GM21447 (cell line): ENCODE results near the gene RNF8.
A peak's percentile ranks its signal among the peaks of the same experiment; 100 is the strongest.

ENCODE experiments used
- ATAC-seq: cut with Tn5 transposase; IDR thresholded peaks from one replicate; pipeline ENCODE4 v1.9.1; 2021; ENCODE audit not compliant: unreplicated experiment

The RNF8 gene

DNA sequence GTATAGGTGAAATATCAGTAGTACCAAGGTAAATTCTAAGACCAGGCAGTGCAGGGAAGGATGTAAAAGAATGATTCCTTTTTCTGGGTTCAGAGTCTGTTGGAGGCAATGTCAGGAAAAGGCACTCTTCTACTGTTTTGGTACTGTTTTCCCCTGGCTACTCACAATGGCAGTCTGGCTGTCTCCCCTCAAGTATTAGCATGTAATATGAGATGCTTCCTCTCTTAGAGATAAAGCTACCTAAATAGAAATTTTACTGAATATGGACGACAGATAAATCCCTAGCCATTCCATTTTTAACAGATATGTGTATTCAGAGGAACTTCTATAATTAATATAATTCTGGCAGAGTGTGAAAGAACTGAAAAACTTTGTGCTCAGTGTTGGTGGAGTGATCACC is 3.5 kb downstream of the RNF8 start:
- no peak for ATAC-seq

DNA sequence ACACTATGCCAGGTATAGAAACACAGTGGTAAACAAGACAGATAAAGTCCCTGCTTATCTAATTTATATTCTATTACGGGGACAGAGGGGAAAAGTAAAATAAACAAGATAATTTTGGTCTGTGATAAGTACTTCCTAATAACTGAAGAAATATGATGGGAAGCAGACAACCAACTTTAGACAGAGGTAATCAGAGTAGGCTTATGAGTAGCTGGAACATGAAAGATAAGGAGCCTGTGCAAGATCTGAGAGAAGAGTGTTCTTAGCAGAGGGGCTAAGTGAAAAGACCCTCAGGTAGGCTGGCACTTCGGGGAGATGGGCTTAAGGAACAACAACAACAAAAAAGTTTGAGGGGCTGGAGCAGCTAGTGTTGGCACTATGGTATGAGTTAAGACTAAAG is 4.1 kb downstream of the RNF8 start:
- ATAC-seq: no peak

DNA sequence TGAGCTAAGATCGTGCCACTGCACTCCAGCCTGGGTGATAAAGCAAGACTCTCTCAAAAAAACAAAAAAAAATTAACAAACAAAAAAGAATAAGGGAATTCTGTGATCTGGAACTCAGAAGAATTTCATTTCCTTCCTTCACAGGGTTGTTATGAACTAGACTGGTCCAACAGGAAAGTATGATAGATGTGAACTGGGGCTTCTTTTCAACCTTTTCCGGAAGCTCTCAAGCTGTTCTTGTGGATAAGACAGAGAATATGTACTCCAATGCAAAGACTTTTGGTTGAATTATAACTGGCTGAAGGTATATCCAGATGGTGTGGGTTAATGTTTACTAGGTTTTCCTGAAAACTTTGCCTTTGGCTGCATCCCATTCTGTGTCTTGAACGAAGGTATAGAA is 5.3 kb downstream of the RNF8 start:
- no peak for ATAC-seq

DNA sequence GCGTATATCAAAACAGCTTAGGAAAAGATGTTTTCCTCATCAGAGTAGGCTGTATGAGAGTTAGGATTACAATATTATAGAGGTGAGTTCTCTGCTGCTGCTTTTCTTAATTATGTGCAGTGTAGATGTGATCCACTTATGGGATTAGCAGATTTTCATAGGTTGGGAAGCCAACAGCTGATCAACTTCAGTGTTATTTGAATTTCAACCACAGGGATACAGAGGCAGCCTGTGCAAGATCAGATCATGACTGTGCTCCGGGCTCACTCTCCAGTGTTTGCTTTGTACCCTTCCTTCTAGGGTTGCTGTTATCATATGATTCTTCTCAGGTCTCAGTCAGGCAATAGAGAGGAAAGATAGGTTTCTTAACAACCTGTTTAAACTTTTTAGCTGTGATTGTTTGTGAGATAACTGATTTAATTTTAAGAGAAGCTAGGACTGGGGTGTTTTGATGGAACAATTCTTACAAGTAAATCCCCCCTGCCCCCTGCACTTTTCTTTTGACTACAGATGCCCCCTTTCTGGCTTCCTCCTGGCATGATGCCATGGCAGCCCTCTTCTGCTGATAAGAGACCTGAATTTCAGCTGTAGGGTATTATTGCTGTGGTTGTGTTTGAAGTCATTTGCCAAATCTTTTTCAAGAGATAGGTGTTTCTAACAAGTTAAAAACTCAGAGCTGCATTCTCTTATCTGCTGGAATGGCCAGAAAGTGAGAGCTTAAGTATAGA is 8.5 kb downstream of the RNF8 start:
- ATAC-seq: no peak

DNA sequence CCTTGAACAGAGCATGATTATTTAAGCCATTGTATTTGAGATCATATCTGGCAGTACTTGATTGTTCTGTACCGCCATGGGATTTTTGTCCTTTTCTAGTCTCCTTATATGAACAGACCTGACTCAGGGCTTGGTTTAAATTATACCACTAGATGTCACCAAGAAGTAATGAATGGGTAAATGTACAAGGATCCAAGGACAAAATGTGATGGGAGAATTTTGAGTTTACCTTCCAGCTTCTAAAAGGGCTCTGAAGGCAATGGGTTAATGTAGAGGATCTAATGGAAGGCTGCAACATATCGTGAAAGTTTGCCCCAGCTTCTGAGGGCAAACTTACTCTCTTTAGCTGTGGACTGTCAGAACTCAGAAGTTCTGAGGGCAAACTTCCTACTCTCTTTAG is 12.0 kb downstream of the RNF8 start:
- no peak for ATAC-seq

DNA sequence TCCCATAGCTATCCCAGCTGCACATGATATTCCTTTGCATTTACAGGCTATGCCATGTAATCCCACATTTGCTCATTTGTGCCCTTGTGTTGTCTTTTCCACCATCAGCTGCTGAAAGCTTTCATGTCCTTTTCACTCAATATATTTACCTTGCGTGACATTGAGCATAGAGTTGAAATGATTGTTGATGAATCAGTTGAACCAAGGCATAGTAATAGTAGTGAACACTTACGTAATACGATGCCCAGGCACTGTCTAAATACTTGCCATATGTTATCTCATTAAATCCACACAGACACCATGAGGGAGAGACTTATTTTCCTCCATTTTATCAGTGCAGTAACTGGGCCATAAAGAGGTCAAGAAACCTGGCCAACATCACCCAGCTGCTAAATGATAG is 13.1 kb downstream of the RNF8 start:
- ATAC-seq: no peak

DNA sequence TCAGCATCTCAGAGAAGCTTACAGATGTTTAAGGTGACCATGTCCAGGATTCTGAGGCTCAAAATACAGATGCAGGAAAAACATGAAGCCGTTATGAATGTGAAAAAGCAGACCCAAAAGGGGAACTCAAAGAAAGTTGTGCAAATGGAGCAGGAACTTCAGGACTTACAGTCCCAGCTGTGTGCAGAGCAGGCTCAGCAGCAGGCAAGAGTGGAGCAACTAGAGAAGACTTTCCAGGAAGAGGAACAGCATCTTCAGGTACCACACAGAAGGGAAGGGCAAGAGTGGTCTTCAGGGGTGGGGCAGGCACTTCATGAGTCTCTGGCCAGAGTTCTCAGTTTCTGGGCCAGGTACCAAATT is 15.2 kb downstream of the RNF8 start:
- no peak for ATAC-seq

DNA sequence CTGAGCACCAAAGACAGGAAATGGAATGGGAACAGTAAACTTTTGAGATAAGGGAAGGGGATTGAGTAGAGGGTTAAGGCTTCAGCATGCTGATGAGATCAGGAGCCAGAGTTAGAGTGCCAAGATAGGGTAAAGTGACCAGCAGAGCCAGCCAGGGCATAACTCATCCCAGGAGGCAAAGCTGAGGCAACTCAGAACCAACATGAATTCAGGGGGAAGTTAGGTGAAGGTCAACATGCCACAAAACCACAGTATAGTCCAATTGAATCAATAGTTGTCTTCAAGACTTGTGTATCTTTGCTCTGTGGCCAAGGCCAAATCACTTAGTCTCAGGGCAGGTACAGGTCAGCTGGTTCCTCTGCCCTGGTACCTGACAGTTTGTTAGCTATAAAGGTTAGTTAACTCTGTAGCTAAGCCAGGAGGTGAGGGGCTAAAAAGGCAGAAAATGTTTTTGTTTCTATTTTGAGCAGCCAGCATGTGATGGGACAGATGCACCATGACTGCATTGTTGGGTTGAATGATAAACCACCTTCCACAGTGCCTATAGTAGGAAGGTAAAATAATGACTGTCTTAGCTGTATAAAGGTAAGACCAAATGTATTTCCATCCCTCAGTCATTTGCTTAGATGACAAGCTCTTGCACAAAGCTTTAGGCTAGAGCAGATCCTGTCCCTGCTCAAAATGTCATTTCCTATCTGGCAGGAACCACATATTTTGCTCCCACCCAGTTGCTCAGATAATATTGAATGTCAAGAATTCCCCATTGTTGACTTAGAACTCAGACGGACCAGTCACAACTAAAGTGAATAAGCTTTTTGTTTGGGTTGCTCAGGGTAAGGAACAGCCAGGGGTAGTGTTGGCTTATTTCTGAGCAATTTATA is 15.8 kb downstream of the RNF8 start:
- ATAC-seq: no peak

DNA sequence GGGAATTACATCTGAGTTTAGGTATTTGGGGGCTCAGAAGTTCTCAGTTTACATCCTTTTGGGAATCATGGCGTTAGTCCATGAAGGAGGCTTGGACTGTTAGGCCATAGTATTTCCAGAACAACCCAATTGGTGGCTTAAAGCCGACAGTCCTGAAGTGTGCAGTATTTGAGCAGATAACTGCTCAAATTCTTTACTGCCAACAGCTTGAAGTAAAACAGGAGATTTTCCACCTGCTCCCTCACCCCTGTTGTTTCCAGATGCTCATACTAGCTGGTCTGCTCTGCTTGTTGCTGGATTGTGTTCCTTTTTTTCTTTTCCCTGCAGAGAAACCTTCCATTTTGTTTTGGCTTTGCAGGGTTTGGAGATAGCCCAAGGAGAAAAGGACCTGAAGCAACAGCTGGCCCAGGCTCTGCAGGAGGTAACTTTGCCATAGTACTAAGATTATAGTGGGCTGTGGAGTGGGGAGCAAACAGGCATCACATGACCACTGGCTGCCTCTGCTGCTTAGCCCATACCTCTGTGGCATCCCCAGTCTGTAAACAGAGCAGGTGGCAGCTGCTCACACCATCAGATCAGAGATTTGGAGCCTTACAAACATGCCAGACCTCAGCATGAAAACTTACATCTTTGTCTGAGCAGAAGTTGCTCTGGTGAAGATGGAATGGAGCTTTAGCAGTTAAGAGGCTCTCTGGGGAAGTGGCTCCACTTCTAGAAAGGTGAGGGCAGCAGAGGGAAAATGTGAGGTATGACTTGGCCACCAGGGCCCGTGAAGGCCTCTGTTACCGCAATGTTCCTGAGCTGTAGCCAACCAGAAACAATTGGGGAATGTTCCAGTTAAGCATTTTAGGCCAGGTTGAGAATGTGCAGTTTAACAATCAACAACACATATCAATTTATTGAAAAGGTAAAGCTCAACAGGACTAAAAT is 17.6 kb downstream of the RNF8 start:
- ATAC-seq: no peak

DNA sequence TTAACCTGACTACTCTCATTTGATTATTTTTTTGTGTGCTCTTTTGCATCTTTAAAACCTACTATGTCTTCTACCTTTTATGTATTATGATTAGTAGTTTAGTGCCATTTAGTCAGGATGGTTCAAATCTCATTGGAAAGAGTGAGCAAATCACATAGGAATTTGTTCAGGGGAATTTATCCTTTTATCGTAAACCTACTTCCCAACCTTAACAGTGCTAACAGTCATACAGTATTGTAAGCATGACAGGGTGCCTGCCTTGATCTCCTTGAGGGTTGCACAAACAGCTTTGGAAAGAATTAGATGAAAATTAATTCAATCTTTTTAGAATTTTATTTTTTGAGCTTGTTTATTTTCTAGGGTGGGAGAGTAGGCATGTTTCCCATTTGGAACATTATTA is 18.3 kb downstream of the RNF8 start:
- no peak for ATAC-seq

DNA sequence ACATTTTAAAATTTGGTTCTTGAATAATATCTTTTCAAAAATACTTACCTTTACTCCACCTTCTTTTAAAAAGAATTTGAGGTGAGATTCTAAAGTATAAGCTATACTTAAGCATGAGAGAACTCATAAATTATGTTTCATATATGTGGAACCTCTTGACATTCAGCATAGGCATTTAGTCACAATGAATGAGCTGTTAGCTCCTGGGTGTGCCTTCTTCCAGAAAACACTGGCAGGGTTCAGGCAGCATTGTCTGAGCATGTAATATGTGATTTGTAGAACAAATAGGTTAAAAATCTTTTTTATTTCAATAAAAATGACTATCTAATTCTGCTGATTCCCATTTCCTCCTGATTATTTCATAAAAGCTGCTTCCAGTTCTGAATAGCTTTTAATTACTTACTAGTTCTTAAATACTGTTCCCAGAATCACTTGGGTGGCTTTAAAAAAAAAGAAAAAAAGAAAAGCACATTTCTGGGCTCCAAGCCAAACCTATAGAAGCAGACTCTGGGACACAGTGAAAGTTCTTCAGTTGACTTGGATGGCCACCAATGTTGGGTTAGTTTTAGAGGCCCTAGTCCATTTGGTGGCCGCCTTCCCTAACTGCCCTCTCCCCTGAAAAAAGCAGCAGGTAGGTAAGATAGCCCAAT is 20.2 kb downstream of the RNF8 start:
- no peak for ATAC-seq

DNA sequence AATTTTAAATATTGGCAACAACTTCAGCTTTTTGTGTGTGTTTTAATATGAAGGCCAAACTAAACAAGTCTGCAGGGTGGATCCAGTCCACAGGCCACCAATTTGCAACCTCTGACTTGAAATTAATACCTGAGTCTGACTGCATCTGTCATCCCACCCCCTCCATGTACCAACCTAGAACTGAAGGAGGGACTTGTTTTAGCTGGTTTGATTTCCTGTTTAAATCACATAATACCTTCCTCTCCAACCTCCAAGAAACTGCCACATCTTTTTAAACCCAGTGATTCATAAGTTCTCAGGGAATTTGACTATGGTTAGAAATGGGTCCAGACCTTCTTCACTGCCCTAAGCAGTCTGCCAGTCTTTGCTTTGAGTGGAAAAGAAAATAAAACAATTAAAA is 21.6 kb downstream of the RNF8 start:
- ATAC-seq: no peak

DNA sequence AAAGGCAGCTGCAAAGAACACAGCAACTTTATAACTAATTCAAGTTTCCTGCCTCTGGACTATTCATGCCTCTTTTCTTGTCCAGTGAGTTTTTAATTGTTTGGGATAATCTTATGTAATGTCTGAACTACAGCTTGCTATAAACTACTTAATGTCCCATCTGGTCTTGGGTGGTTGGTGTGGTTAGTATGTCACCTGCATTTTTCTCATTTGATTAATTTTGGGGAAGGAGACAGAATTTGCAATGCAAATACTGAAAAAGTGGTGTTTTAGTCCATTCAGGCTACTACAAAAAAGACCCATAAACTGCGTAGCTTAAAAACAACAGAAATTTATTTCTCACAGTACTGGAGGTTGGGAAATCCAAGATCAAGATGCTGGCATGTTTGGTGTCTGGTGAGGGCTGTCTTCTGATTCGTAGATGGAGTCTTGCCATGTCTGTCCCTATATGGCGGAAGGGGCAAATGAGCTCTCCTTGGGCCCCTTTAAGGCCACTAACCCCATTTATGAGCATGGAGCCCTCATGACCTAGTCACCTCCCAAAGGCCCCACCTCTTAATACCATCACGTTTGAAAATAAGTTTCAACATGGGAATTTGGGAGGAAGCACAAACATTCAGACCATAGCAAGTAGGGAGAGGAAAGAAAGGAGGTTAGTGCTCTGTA is 22.4 kb downstream of the RNF8 start:
- no peak for ATAC-seq

DNA sequence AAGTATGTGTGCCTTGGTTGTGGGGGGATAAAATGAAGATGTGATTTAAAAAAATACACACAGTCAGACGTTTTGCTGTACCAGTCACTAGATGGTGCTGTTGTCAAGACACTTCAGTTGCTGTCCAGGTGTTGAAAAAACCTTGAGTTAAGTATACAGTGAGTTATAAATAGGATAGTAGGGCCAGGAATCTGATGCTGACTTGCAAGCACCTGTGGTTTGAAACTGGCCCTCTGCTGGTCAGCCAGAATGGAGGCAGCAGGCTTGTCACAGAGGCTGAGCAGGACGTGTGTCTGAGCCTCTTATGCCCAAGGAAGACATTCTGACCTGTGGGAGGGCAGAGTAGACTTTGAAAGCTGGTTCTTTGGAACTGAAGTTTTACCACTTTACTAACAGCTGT is 27.8 kb downstream of the RNF8 start:
- peak; percentile 65 for ATAC-seq

DNA sequence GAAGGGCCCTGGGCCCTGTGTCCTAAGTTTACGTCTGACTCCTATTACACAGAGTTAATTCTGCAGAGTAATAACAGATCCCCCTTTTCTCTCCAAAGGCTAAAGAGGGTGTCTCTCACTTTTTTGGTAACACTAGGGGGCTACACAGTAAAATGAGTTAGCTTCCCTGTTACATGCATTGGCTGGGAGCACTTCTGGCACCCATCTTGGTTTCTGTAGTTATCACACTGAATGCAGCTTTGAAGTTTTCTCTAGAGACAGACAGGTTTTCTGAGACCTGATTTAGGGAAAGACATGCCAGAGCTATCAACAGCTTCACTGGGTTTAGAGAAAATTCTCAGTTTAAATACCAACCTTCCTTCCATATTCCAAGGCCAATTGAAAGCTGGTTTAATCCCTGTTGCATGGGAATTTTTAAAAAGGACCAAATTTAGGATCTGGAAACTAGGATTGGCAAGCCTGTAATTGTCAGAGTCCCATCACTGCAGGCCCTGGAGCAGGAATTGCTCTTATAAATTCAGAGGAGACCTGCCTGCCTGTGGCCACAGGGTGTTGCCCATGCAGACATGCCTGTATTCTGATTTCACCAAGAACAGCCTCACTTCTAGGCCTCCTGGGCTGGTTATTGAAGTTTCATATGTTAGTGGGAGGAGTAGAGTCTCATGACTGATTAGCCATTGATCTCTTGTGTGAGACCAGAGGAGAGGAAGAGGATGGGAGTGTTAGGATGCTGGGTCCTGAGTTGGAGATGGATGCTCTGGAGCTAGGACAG is 29.4 kb downstream of the RNF8 start:
- no peak for ATAC-seq

DNA sequence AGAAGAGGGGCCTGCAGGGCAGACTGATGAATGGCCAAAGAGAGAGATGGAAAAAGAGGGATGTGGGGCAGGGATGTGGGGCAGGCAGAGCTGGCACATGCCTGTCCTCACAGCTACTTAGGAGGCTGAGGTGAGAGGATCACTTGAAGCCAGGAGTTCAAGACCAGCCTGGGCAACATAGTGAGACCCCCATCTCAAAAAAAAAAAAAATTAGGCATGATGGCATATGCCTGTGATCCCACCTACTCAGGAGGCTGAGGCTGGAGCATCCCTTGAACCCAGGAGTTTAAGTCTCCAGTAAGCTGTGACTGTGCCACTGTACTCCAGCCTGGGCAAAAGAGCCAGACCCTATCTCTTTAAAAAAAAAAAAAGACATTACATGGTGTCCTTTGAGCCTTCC is 34.8 kb downstream of the RNF8 start:
- ATAC-seq: no peak

DNA sequence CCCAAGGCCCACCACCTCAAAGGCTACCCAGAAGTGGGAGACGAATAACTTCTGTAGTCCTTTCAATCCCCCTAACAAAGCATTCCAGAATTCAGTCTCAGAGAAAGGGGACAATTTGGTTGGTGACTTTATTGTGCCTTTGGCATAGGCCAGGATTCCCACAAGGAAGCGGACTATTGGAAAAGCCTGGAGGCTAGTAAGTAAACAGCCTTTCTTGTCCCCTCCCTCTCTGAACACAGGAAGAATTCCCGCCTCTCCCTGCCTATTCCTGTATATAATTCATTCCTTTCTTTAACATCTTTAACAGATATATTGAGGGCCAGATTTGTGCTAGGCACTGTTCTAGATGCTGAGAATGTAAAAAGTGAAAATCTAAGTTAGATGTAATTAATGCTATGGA is 36.1 kb downstream of the RNF8 start:
- no peak for ATAC-seq

DNA sequence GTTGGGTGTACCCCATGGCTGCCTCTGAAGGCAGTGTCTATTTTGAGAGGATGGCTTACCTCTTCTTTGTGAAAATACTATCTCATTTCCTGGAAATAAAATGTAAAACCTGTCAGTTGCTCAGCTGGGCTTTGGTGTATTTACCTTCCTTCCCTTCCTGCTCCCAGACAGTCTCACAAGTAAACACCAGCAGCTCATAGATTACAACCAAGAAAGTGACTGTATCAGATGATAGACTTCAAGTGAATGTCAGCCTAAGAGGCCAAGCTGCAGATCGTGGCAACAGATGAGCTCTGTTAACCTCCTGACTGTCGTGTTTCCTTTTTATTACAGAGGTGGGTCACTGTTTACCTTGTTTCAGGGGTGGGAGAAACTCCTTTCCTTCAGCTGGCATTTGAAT is 37.3 kb downstream of the RNF8 start:
- ATAC-seq: no peak

DNA sequence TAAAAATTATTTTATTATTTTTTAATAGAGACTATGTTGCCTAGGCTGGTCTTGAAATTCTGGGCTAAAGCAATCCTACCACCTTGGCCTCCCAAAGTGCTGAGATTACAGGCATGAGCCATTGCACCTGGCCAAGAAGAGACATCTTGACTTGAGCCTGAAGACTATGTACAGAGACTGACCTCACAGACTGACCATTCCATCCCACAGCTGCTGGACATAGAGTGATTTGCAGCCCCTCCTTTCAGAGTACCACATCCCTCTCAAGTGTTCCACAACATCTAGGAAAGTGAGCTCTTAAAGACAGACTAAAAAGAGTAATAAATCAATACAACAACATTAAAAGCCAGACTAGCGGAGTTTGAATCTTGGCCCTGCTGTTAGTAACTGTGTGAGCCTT is 39.0 kb downstream of the RNF8 start:
- no peak for ATAC-seq
